Gastrocnemius medialis (tissue), 4 donors: ENCODE measurements around the gene CDH23.

ENCODE experiments used
- POLR2A ChIP-seq, 2 donors: fragments of 450-650 bp; IDR thresholded peaks; one replicate each; pipeline ENCODE4 v1.6.1; 2017; ENCODE audit warnings: antibody characterized with exemption in 2 of 2, mild to moderate bottlenecking in 2 of 2, moderate library complexity in 2 of 2
- TF ChIP-seq, protein P1 (sequence below), 5 experiments: fragments of 450-650 bp in 3 of 5; fragments of 200-600 bp in 2 of 5; sonication (generic) in 2 of 5; IDR thresholded peaks in 4 of 5; conservative IDR thresholded peaks in 1 of 5; 1 replicate in 4 of 5; 2 replicates in 1 of 5; pipeline ENCODE4 v1.5.1; 2016 to 2019; ENCODE audit warnings: antibody characterized with exemption in 5 of 5, mild to moderate bottlenecking in 3 of 5, moderate library complexity in 3 of 5

DNA sequence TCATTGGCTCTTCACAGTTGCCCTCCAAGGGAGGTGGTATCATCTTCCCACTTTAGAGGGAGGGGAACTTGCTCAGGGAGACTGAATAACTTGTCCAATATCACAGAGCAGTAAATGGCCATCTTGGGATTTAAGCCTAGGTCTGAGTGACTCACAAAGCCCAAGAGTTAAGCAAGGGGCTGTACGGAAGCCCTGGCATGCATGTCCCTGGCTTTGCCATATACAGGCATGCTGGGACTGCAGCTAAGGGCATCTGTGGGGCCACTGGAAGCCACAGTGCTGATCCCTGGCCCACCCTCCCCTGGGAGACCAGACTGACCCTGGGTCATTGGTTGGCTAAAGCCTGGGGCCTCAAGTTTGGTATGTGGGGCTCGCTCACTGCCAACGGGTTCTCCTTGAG, 373.5 kb downstream of the CDH23 start:
- TF ChIP-seq, protein P1, sequence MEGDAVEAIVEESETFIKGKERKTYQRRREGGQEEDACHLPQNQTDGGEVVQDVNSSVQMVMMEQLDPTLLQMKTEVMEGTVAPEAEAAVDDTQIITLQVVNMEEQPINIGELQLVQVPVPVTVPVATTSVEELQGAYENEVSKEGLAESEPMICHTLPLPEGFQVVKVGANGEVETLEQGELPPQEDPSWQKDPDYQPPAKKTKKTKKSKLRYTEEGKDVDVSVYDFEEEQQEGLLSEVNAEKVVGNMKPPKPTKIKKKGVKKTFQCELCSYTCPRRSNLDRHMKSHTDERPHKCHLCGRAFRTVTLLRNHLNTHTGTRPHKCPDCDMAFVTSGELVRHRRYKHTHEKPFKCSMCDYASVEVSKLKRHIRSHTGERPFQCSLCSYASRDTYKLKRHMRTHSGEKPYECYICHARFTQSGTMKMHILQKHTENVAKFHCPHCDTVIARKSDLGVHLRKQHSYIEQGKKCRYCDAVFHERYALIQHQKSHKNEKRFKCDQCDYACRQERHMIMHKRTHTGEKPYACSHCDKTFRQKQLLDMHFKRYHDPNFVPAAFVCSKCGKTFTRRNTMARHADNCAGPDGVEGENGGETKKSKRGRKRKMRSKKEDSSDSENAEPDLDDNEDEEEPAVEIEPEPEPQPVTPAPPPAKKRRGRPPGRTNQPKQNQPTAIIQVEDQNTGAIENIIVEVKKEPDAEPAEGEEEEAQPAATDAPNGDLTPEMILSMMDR (IDR thresholded peaks at IDR 0.05 in 4 of 5, conservative IDR thresholded peaks at IDR 0.05 in 1 of 5), result no peak
- no peak for TF ChIP-seq POLR2A (IDR thresholded peaks at IDR 0.05)
